ENCODE results near the gene KLF3. TPM values are rescaled to one million over a fixed set of nuclear protein-coding genes. Genes with fewer than 3 reads are reported as not detected.

The KLF3 gene
- total and polyA plus RNA-seq, 9 of the 15 experiments (the other 6 are each of a cell fraction or from before 2014, with no cell fraction given), result 9.9 to 47.2 (median 18.1) TPM

- FAIRE-seq (peak; percentile 86), DNase-seq (ENCODE audit: extremely low read depth in 1 of 4, low spot score in 3 of 4) (peak; percentile 75 to 87 (median 84)), ATAC-seq (peak; percentile 98)
- ChIA-PET POLR2A (interaction anchor here (0.5 to 1.2 kb wide), 6 partner anchors 9 to 551 kb away, joined by 3 to 4 read pairs (median 3); no protein-coding TSS in a partner anchor), CTCF (ENCODE audit: low intra/inter-chr PET ratio) (interaction anchor here (0.6 to 2.9 kb wide), 7 partner anchors 9 to 928 kb away, joined by 3 to 20 read pairs (median 5); no protein-coding TSS in a partner anchor)
- Histone ChIP-seq H3K36me3 (ENCODE audit: control insufficient read depth, insufficient read depth, low read length) (no peaks in the 10 kb centered on the region), H3K9me3 (replicated peaks; ENCODE audit: control insufficient read depth, insufficient read depth, low read depth, low read length) (peaks cover 6% of the 10 kb centered on the region), H3K27me3 (ENCODE audit: control insufficient read depth in 2 of 2, insufficient read depth in 2 of 2, low read length in 2 of 2) (no peaks in the 10 kb centered on the region), H2AFZ (ENCODE audit: low read depth, low read length) (peak overlapping the region; percentile 81), H3K4me2 (ENCODE audit: insufficient read depth, low read length) (peak overlapping the region; percentile 43), H4K20me1 (replicated peaks; ENCODE audit: control insufficient read depth, insufficient read depth, low read length) (no peaks in the 10 kb centered on the region), H3K4me3 (no peak overlapping the region), H3K27ac (ENCODE audit: extremely low read depth, low read depth, low read length) (no peak overlapping the region), H3K9me1 (ENCODE audit: control insufficient read depth, insufficient read depth, low read length) (no peaks in the 10 kb centered on the region), H3K9ac (ENCODE audit: insufficient read depth in 1 of 2, low read depth in 2 of 2, low read length in 2 of 2) (no peak overlapping the region), H3K79me2 (ENCODE audit: control insufficient read depth, insufficient read depth, low read length) (no peaks in the 10 kb centered on the region), H3K4me1 (replicated peaks in 1 of 2; ENCODE audit: control insufficient read depth in 2 of 2, insufficient read depth in 2 of 2, low read length in 2 of 2) (peaks cover 0 to 2% of the 10 kb centered on the region in 2 experiments; a peak in 3 of 5 replicates)
- intact Hi-C loops (cut with micrococcal nuclease) (loop anchor here (1.0 to 2.0 kb wide), 4 partner anchors 213 to 669 kb away; no protein-coding TSS in a partner anchor), in situ Hi-C loops (cut with MboI) (loop anchor here (5.0 kb wide), 4 partner anchors 54 to 914 kb away; no protein-coding TSS in a partner anchor)
- no TSS peak for BruUV-seq (replicated peaks)
- 22% methylated on average over 23 of the region's 23 CpGs for WGBS (ENCODE audit: insufficient coverage, low coverage, missing lambda C conversion rate)
- no peak for TF ChIP-seq MXD1 (CRISPR knock-in tag; IDR thresholded peaks at IDR 0.05; ENCODE audit: borderline replicate concordance, poor library complexity, severe bottlenecking)
- no peak for TF ChIP-seq ZNF318 (IDR thresholded peaks at IDR 0.05; ENCODE audit: borderline replicate concordance in 1 of 2, low read depth in 1 of 2)
- 0 out of 2 replicates have a peak, but pooled peaks have one; percentile 38 for TF ChIP-seq RB1 (IDR thresholded peaks at IDR 0.05; ENCODE audit: low read depth)
- peak; percentile 38; the same call in 1 of the 2 replicates for TF ChIP-seq L3MBTL2 (IDR thresholded peaks at IDR 0.05)
- TF ChIP-seq SIN3B (IDR thresholded peaks at IDR 0.05; ENCODE audit: low read depth), result no peak
- TF ChIP-seq BCLAF1 (IDR thresholded peaks at IDR 0.05; ENCODE audit: borderline replicate concordance in 1 of 2, control insufficient read depth in 1 of 2, low read depth in 2 of 2, low read length in 1 of 2), result no peak
- no peak for TF ChIP-seq ZNF444 (CRISPR knock-in tag; IDR thresholded peaks at IDR 0.05)
Observed at GRCh38 chr4:38730830-38731646, 67.0 kb downstream of the KLF3 start.

Measured in K562 (cell line).